Spleen (tissue), 11 donors: Measurements from ENCODE around the gene SPON1. TPM values are rescaled to one million over a fixed set of nuclear protein-coding genes. Genes with fewer than 3 reads are reported as not detected.

ENCODE experiments used
- DNase-seq: peaks from one replicate; pipeline ENCODE4 v3.0.0-alpha.2; 2020
- H3K27ac ChIP-seq, 8 donors: fragments of 200-600 bp; sonication (generic) in 7 of 8; 1 replicate in 4 of 8; 2 replicates in 4 of 8; pipeline versions ENCODE4 v1.5.0 to v1.8.0; 2016 to 2021; ENCODE audit warnings: inconsistent platforms in 4 of 8, mild to moderate bottlenecking in 4 of 8, moderate library complexity in 1 of 8
- H3K27me3 ChIP-seq, 7 donors: fragments of 200-600 bp; sonication (generic) in 6 of 7; replicated peaks in 1 of 7; 1 replicate in 4 of 7; 2 replicates in 3 of 7; pipeline versions ENCODE4 v1.5.0 to v1.8.0; 2016 to 2021; ENCODE audit warnings: inconsistent platforms in 3 of 7, mild to moderate bottlenecking in 1 of 7
- H3K36me3 ChIP-seq, 6 donors: fragments of 200-600 bp; sonication (generic) in 5 of 6; 1 replicate in 4 of 6; 2 replicates in 2 of 6; pipeline versions ENCODE4 v1.5.0 to v1.8.0; 2016 to 2021; ENCODE audit warnings: inconsistent platforms in 2 of 6
- H3K4me1 ChIP-seq, 6 donors: fragments of 200-600 bp; sonication (generic) in 5 of 6; 1 replicate in 3 of 6; 2 replicates in 3 of 6; pipeline versions ENCODE4 v1.5.0 to v1.8.0; 2016 to 2021; ENCODE audit warnings: inconsistent platforms in 3 of 6
- H3K4me3 ChIP-seq, 8 donors: fragments of 200-600 bp; sonication (generic) in 7 of 8; 1 replicate in 4 of 8; 2 replicates in 4 of 8; pipeline versions ENCODE4 v1.5.0 to v1.8.0; 2016 to 2021; ENCODE audit warnings: inconsistent platforms in 4 of 8, mild to moderate bottlenecking in 4 of 8, moderate library complexity in 2 of 8
- H3K9me3 ChIP-seq, 8 donors: fragments of 200-600 bp; sonication (generic) in 7 of 8; 1 replicate in 4 of 8; 2 replicates in 4 of 8; pipeline versions ENCODE4 v1.5.0 to v1.8.0; 2016 to 2021; ENCODE audit warnings: inconsistent platforms in 4 of 8
- CTCF ChIP-seq, 11 experiments: fragments of 200-600 bp in 7 of 11; fragments of 450-650 bp in 4 of 11; sonication (generic) in 4 of 11; IDR thresholded peaks in 8 of 11; conservative IDR thresholded peaks in 3 of 11; 1 replicate in 7 of 11; 2 replicates in 4 of 11; pipeline versions ENCODE4 v1.4.0 to v1.8.0; 2016 to 2021; ENCODE audit warnings: antibody characterized with exemption in 11 of 11, inconsistent platforms in 4 of 11, mild to moderate bottlenecking in 1 of 11
- POLR2A ChIP-seq, 3 donors: fragments of 450-650 bp; IDR thresholded peaks; one replicate each; pipeline ENCODE4 v1.5.1; 2017; ENCODE audit warnings: antibody characterized with exemption in 3 of 3, mild to moderate bottlenecking in 1 of 3
- POLR2AphosphoS5 ChIP-seq, 3 donors: sonication (generic); formaldehyde crosslinking; IDR thresholded peaks; one replicate each; pipeline ENCODE4 v1.5.1; 2017; ENCODE audit warnings: antibody characterized with exemption in 3 of 3
- WGBS, 5 donors: extraction: QIAGEN DNeasy Blood & Tissue Kit in 3 of 5; methylation state at CpG; one replicate each; pipeline versions ENCODE4 v1.1.5 to v1.1.7; 2013 to 2018; 5-methylcytosine and 5-hydroxymethylcytosine counted together
- intact Hi-C: fragments of 100-400 bp; cut with DNase I; formaldehyde crosslinking; loops from one replicate; pipeline ENCODE4 v1.15.0; 2023; ENCODE audit warnings: low total_unique reads
- polyA plus RNA-seq, 3 donors: library from polyadenylated mRNA; stranded (reverse); fragments of 200-250 nt; gene quantifications; one replicate each; pipeline ENCODE4 v1.2.1, GENCODE V29; 2013
- total RNA-seq, 7 donors: library from RNA; depleted of rRNA in 3 of 7; stranded (reverse); fragments of >200 nt in 3 of 7; fragmentation: NEBNext Ultra II Directional in 4 of 7; extraction: Animal tissue kit (Norgen Biotek cat#: 25700) in 4 of 7; gene quantifications; one replicate each; pipeline versions ENCODE4 v1.1.0 to v1.2.1, GENCODE V29; 2016 to 2021
- donor health status: healthy with polysubstance abuse.
- donor health status: DM: no; HTN: no; CAD: no; lungs with moderate emphysema.
- donor health status: DM: no; HTN: no; CAD: no.
- donor health status: Bipolar disorder and iron deficiency.
- donor health status: healthy.
- donor health status: DM: no; HTN: no; CAD: no.
- donor health status: DM: yes; HTN: yes; CAD: no.

Gene SPON1
- total and polyA plus RNA-seq, 10 donors, result 0.72 to 99.2 (median 10.1) TPM

- Histone ChIP-seq H3K36me3 (no peaks in the 10 kb centered on the region), H3K9me3 (no peaks in the 10 kb centered on the region), H3K27ac (no peak overlapping the region), H3K4me3 (no peak overlapping the region), H3K27me3 (no peaks in the 10 kb centered on the region), H3K4me1 (peaks cover 16 to 99% (median 54%) of the 10 kb centered on the region in 6 donors)
- 93 to 100% (median 96%) methylated on average over 1 of the region's 1 CpG for WGBS, 5 donors
- intact Hi-C loops, result no loop called here
- TF ChIP-seq POLR2A (IDR thresholded peaks at IDR 0.05), result no peak
- DNase-seq, result no peak
Observed at GRCh38 chr11:14306481-14306880, 344.0 kb downstream of the SPON1 start.

- Histone ChIP-seq H3K4me3 (no peak overlapping the region), H3K27me3 (no peaks in the 10 kb centered on the region), H3K9me3 (no peaks in the 10 kb centered on the region), H3K4me1 (peaks cover 15 to 100% (median 61%) of the 10 kb centered on the region in 6 donors), H3K27ac (peak overlapping the region in 4 of 8 donors; percentile 3 to 83 (median 34)), H3K36me3 (no peaks in the 10 kb centered on the region)
- 24 to 32% (median 29%) methylated on average over 5 of the region's 5 CpGs for WGBS, 5 donors
- TF ChIP-seq POLR2A (IDR thresholded peaks at IDR 0.05) (no peak), CTCF (IDR thresholded peaks at IDR 0.05 in 8 of 11, conservative IDR thresholded peaks at IDR 0.05 in 3 of 11) (peak in 8 of 11 experiments; percentile 20 to 48 (median 44))
- DNase-seq, result no peak
- intact Hi-C loops, result no loop called here
Observed at GRCh38 chr11:14308114-14308896, 345.8 kb downstream of the SPON1 start.

GRCh38 chr11:14308897-14309387, 346.4 kb downstream of the SPON1 start:
- TF ChIP-seq POLR2A (IDR thresholded peaks at IDR 0.05), result no peak
- TF ChIP-seq POLR2AphosphoS5 (IDR thresholded peaks at IDR 0.05), result no peak
- TF ChIP-seq CTCF (IDR thresholded peaks at IDR 0.05 in 8 of 11, conservative IDR thresholded peaks at IDR 0.05 in 3 of 11), result no peak
- Histone ChIP-seq H3K27ac (peak overlapping the region in 4 of 8 donors; percentile 3 to 83 (median 34)), H3K27me3 (no peaks in the 10 kb centered on the region), H3K4me1 (peaks cover 15 to 100% (median 65%) of the 10 kb centered on the region in 6 donors), H3K36me3 (no peaks in the 10 kb centered on the region), H3K9me3 (no peaks in the 10 kb centered on the region), H3K4me3 (no peak overlapping the region)
- intact Hi-C loops, result no loop called here
- WGBS, 5 donors, result 44 to 61% (median 52%) methylated on average over 1 of the region's 1 CpG
- no peak for DNase-seq

- Histone ChIP-seq H3K27ac (peak overlapping the region in 4 of 8 donors; percentile 3 to 83 (median 34)), H3K36me3 (no peaks in the 10 kb centered on the region), H3K4me3 (no peak overlapping the region), H3K4me1 (peaks cover 15 to 100% (median 68%) of the 10 kb centered on the region in 6 donors), H3K9me3 (no peaks in the 10 kb centered on the region), H3K27me3 (no peaks in the 10 kb centered on the region)
- 79 to 88% (median 83%) methylated on average over 4 of the region's 4 CpGs for WGBS, 5 donors
- DNase-seq, result no peak
- intact Hi-C loops, result no loop called here
- TF ChIP-seq POLR2AphosphoS5 (IDR thresholded peaks at IDR 0.05) (no peak), CTCF (IDR thresholded peaks at IDR 0.05 in 8 of 11, conservative IDR thresholded peaks at IDR 0.05 in 3 of 11) (no peak), POLR2A (IDR thresholded peaks at IDR 0.05) (no peak)
Observed at GRCh38 chr11:14309425-14310192, 347.1 kb downstream of the SPON1 start.
